Activated CD4-positive, alpha-beta T cell treated with anti-CD3 and anti-CD28 coated beads, Interleukin-2, amount 10 ng/mL, durations not matched to agents 7 days and 5 days (primary cell): ENCODE results near the gene GUCA1C. TPM values are rescaled to one million over a fixed set of nuclear protein-coding genes. Genes with fewer than 3 reads are reported as not detected.
A peak's percentile ranks its signal among the peaks of the same experiment; 100 is the strongest.

Source experiments
- CTCF ChIA-PET: fragments of 350-600 bp; sonication (Branson Sonifier 250); formaldehyde crosslinking; loops from one replicate; lab custom pipeline; 2021; ENCODE audit warnings: antibody characterized with exemption; lab: Charles Lee
- POLR2A ChIA-PET: fragments of 350-600 bp; sonication (Branson Sonifier 250); formaldehyde crosslinking; loops from one replicate; lab custom pipeline; 2021; ENCODE audit warnings: antibody characterized with exemption; lab: Charles Lee
- DNase-seq: peaks from one replicate; pipeline ENCODE4 v3.0.0-alpha.2; 2020
- H3K27ac Mint-ChIP-seq: one replicate; pipeline ENCODE4 v1.8.0; 2021; ENCODE audit warnings: mild to moderate bottlenecking, moderate library complexity, mixed read lengths
- H3K27me3 Mint-ChIP-seq: one replicate; pipeline ENCODE4 v1.8.0; 2021; ENCODE audit warnings: mixed read lengths
- H3K36me3 Mint-ChIP-seq: one replicate; pipeline ENCODE4 v1.8.0; 2021; ENCODE audit warnings: low read depth, mixed read lengths
- H3K4me1 Mint-ChIP-seq: one replicate; pipeline ENCODE4 v1.8.0; 2021; ENCODE audit warnings: mixed read lengths
- H3K4me3 Mint-ChIP-seq: one replicate; pipeline ENCODE4 v1.8.0; 2021; ENCODE audit warnings: mild to moderate bottlenecking, moderate library complexity, mixed read lengths
- H3K9me3 Mint-ChIP-seq: one replicate; pipeline ENCODE4 v1.8.0; 2021; ENCODE audit warnings: mixed read lengths
- total RNA-seq, 2 experiments: library from RNA; stranded (reverse); gene quantifications; one replicate each; pipeline ENCODE4 v1.2.3, GENCODE V29; 2021

Gene GUCA1C
- total RNA-seq, 2 experiments from 2014 or later = not detected

DNA sequence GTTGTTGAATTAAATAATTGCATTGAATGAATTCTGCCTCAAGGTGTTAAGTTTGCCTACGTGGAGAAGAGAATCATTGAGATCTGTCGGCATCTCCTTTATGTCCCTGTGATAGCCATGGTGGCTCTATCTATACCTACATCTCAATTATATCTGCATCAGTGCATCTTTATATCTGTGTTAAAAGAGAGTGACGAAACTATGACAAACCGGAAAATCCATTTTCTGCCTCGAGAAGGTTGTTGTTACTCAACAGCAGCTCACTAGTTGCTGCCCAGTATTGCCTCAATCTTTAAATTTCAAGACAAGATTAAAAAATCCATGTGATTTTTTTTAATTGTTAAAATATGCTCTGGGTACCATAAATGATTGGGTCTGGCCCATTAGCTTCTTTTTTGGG is 58.7 kb downstream of the GUCA1C start:
- H3K4me3 Mint-ChIP-seq = no peak overlapping the region
- H3K4me1 Mint-ChIP-seq = peaks cover 16% of the 10 kb centered on the region
- no peaks in the 10 kb centered on the region for H3K27me3 Mint-ChIP-seq
- H3K36me3 Mint-ChIP-seq = no peaks in the 10 kb centered on the region
- DNase-seq = no peak
- ChIA-PET CTCF (no interaction called here), POLR2A (no interaction called here)
- no peak overlapping the region for H3K27ac Mint-ChIP-seq
- H3K9me3 Mint-ChIP-seq = no peaks in the 10 kb centered on the region

DNA sequence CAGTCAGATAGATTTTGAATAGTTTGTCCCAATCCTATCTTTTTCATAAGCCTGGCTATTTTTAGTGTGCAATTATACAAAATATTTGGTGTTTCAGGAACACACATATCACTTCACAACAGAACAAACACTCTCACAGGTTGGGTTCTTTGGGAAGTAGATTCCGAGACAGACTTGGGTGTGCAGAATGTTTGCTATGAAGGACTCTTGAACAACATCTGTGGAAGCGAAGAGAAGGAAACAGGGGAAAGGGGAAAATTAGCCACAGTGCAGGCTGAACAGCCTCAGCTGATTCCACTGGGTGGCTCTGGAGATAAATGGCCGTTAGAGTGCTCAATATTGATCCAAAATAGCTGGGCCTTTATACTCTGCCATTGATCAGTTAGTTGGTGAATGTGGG is 61.8 kb downstream of the GUCA1C start:
- Mint-ChIP-seq H3K27ac (no peak overlapping the region), H3K36me3 (no peaks in the 10 kb centered on the region), H3K27me3 (no peaks in the 10 kb centered on the region), H3K4me3 (no peak overlapping the region), H3K9me3 (no peaks in the 10 kb centered on the region), H3K4me1 (peaks cover under 1% of the 10 kb centered on the region)
- DNase-seq = no peak
- POLR2A ChIA-PET = no interaction called here
- CTCF ChIA-PET = interaction anchor here (1.1 to 1.5 kb wide), 2 partner anchors 13 to 23 kb away, joined by 4 read pairs; no protein-coding TSS in a partner anchor

DNA sequence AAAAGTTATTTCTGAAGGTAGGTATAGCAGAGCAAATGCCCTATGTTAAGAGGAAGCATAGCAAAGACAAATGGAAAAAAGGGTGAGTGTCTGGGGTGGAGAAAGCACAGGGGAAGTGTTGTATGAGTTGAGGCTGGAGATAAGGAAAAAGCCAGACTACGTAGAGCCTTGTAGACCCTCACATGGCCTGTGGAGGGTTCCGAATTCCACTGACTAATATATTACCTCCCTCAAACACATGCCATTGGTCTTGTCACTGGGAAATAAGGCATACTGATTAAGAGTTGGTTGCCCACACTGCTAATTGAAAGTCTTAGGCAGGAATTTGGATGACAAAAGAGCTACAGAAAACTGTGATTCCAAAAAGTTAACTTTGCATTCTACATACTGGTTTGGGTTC is 65.9 kb downstream of the GUCA1C start:
- Mint-ChIP-seq H3K4me3 (no peak overlapping the region), H3K27me3 (no peaks in the 10 kb centered on the region), H3K36me3 (no peaks in the 10 kb centered on the region), H3K27ac (no peak overlapping the region), H3K9me3 (no peaks in the 10 kb centered on the region), H3K4me1 (peaks cover 8% of the 10 kb centered on the region)
- CTCF ChIA-PET = interaction anchor here (1.3 kb wide), 1 partner anchor 8 kb away, joined by 3 read pairs; no protein-coding TSS in a partner anchor
- no peak for DNase-seq
- POLR2A ChIA-PET = no interaction called here

GRCh38 chr3:108887121-108887520 is 66.6 kb downstream of the GUCA1C start:
- DNase-seq = no peak
- H3K4me3 Mint-ChIP-seq = no peak overlapping the region
- ChIA-PET CTCF (interaction anchor here (0.6 to 1.3 kb wide), 2 partner anchors 7 to 1246 kb away, joined by 3 read pairs; no protein-coding TSS in a partner anchor), POLR2A (interaction anchor here (0.6 kb wide), 1 partner anchor 19 kb away, joined by 3 read pairs; no protein-coding TSS in a partner anchor)
- H3K36me3 Mint-ChIP-seq = no peaks in the 10 kb centered on the region
- H3K4me1 Mint-ChIP-seq = peaks cover 8% of the 10 kb centered on the region
- no peak overlapping the region for H3K27ac Mint-ChIP-seq
- no peaks in the 10 kb centered on the region for H3K9me3 Mint-ChIP-seq
- H3K27me3 Mint-ChIP-seq = no peaks in the 10 kb centered on the region

DNA sequence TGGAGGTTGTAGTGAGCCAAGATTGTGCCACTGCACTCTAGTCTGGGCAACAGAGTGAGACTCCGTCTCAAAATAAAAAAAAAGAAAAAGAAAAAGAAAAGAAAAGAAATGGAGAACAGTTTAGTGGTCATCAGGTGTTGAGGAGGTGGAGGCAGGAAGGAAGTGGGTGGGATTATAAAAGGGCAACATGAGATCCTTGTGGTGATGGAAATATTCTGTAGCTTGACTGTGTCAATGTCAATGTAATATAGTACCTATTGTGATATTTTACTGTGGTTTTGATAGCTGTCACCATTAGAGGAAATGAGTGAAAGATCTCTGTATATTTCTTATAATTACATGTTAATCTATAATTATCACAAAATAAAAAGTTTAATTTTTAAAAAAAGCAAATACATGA is 70.3 kb downstream of the GUCA1C start:
- Mint-ChIP-seq H3K27me3 (no peaks in the 10 kb centered on the region), H3K27ac (no peak overlapping the region), H3K36me3 (no peaks in the 10 kb centered on the region), H3K9me3 (peaks cover 3% of the 10 kb centered on the region), H3K4me1 (peaks cover 8% of the 10 kb centered on the region), H3K4me3 (no peak overlapping the region)
- ChIA-PET CTCF (no interaction called here), POLR2A (no interaction called here)
- no peak for DNase-seq

DNA sequence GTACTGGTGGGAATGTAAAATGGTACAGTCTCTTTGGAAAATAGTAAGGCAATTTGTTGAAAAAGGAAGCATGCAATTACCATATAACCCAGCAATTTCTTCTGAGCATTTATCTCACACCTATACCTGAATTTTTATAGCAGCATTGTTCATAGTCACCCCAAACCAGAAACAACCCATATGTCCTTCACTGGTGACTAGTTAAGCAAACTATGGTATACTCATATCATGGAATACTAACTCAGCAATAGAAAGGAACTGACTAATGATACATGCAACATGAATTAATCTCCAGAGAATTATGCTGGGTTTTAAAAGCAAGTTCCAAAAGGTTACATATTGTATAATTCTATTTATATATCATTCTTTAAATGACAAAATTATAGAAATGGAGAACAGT is 70.9 kb downstream of the GUCA1C start:
- DNase-seq = no peak
- POLR2A ChIA-PET = no interaction called here
- Mint-ChIP-seq H3K4me1 (peaks cover 8% of the 10 kb centered on the region), H3K27me3 (no peaks in the 10 kb centered on the region), H3K4me3 (no peak overlapping the region), H3K27ac (no peak overlapping the region), H3K36me3 (no peaks in the 10 kb centered on the region), H3K9me3 (peaks cover 3% of the 10 kb centered on the region)
- CTCF ChIA-PET = interaction anchor here (1.4 kb wide), 1 partner anchor 22 kb away, joined by 3 read pairs; no protein-coding TSS in a partner anchor

GRCh38 chr3:108879915-108880314 is 73.8 kb downstream of the GUCA1C start:
- peaks cover 2% of the 10 kb centered on the region for H3K36me3 Mint-ChIP-seq
- H3K27ac Mint-ChIP-seq = no peak overlapping the region
- H3K27me3 Mint-ChIP-seq = no peaks in the 10 kb centered on the region
- ChIA-PET CTCF (interaction anchor here (1.1 kb wide), 1 partner anchor 8 kb away, joined by 3 read pairs; no protein-coding TSS in a partner anchor), POLR2A (no interaction called here)
- no peak for DNase-seq
- H3K9me3 Mint-ChIP-seq = peaks cover 3% of the 10 kb centered on the region
- no peak overlapping the region for H3K4me3 Mint-ChIP-seq
- peaks cover 8% of the 10 kb centered on the region for H3K4me1 Mint-ChIP-seq

GRCh38 chr3:108877901-108878300 is 75.8 kb downstream of the GUCA1C start:
- ChIA-PET CTCF (interaction anchor here (0.6 kb wide), 1 partner anchor 56 kb away, joined by 3 read pairs; no protein-coding TSS in a partner anchor), POLR2A (no interaction called here)
- no peak overlapping the region for H3K4me3 Mint-ChIP-seq
- H3K36me3 Mint-ChIP-seq = peaks cover 6% of the 10 kb centered on the region
- H3K27me3 Mint-ChIP-seq = no peaks in the 10 kb centered on the region
- no peak overlapping the region for H3K27ac Mint-ChIP-seq
- H3K9me3 Mint-ChIP-seq = peaks cover 5% of the 10 kb centered on the region
- H3K4me1 Mint-ChIP-seq = no peaks in the 10 kb centered on the region
- DNase-seq = no peak

GRCh38 chr3:108863799-108864135 is 89.9 kb downstream of the GUCA1C start:
- Mint-ChIP-seq H3K27me3 (no peaks in the 10 kb centered on the region), H3K27ac (peak overlapping the region; percentile 80), H3K4me1 (peaks cover 39% of the 10 kb centered on the region), H3K4me3 (no peak overlapping the region), H3K9me3 (peaks cover 14% of the 10 kb centered on the region), H3K36me3 (peaks cover 73% of the 10 kb centered on the region)
- ChIA-PET CTCF (no interaction called here), POLR2A (no interaction called here)
- no peak for DNase-seq

DNA sequence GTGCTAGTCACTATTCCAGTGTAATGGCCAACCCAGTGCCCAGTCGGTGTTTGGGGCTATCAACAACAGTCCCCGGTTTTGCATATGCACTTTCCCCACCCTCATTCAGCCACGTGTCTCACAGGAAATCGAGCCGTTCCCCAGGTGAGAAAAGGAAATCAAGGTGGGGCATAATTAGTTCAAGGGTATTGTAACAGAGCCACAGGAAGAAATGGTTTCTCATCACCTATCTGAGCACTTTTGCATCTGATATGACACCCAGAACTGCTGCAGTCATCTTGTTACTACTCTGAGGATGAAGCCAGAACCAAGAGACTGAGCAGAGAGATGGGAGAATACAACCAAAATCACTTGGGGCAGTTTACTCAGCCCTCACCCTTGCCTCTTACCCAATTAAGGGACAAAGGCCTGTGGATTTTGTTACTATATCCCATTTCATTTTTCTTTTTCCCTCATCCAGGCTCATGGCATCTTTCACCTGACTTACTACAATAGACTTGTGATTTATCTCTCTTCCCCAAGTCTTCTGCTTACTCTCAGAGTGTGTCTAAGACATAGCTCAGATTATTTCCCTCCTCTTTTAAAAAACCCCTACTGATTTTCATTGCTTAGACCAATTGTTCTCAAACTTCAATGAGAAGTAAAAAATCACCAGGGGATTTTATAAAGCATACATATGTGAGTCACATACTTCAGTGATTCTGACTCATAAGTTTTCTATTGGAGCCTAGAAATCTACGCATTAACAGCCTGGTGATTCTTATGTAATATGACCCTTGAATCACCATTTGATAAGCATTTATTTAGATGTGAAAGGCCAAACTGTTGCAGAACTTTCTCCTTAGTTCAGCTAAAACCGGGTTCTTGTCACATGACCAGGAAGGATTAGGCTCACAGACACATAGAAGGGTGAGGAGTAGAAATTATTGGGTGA is 90.5 kb downstream of the GUCA1C start:
- no peak overlapping the region for H3K4me3 Mint-ChIP-seq
- POLR2A ChIA-PET = no interaction called here
- H3K27ac Mint-ChIP-seq = peak overlapping the region; percentile 80
- H3K36me3 Mint-ChIP-seq = peaks cover 79% of the 10 kb centered on the region
- no peaks in the 10 kb centered on the region for H3K27me3 Mint-ChIP-seq
- H3K4me1 Mint-ChIP-seq = peaks cover 43% of the 10 kb centered on the region
- DNase-seq = peak; percentile 22
- CTCF ChIA-PET = interaction anchor here (0.9 to 1.2 kb wide), 2 partner anchors 14 to 18 kb away, joined by 3 to 5 read pairs; no protein-coding TSS in a partner anchor
- peaks cover 14% of the 10 kb centered on the region for H3K9me3 Mint-ChIP-seq

- Mint-ChIP-seq H3K4me1 (peaks cover 53% of the 10 kb centered on the region), H3K36me3 (peaks cover 86% of the 10 kb centered on the region), H3K27me3 (no peaks in the 10 kb centered on the region), H3K27ac (no peak overlapping the region), H3K9me3 (peaks cover 14% of the 10 kb centered on the region), H3K4me3 (no peak overlapping the region)
- ChIA-PET POLR2A (no interaction called here), CTCF (no interaction called here)
- DNase-seq = no peak
Observed at GRCh38 chr3:108861401-108861800, 92.3 kb downstream of the GUCA1C start.
